Eye (tissue), 1 donor: ENCODE measurements around the gene CD53.
"Not testable (repeated sequence)": the region's sequence is repeated elsewhere in the genome, so short reads cannot be mapped to it uniquely, and the experiment has no call there.

ENCODE experiments used
- DNase-seq: peaks from one replicate; pipeline ENCODE4 v3.0.0-alpha.2; 2015

The CD53 gene

GRCh38 chr1:110918016-110918415 is 45.1 kb downstream of the CD53 start:
- DNase-seq, result no peak

GRCh38 chr1:110921953-110922352 is 49.0 kb downstream of the CD53 start:
- no peak for DNase-seq

GRCh38 chr1:110927484-110928075 is 54.6 kb downstream of the CD53 start:
- DNase-seq, result no peak

- no peak for DNase-seq
These were observed 55.2 kb downstream of the CD53 start for GRCh38 chr1:110928191-110928590.

- DNase-seq, result no peak
These were observed 56.0 kb downstream of the CD53 start for GRCh38 chr1:110928904-110929303.

- DNase-seq, result not testable (repeated sequence)
These were observed 58.1 kb downstream of the CD53 start for GRCh38 chr1:110931097-110931496.

- no peak for DNase-seq
These were observed 63.6 kb downstream of the CD53 start for GRCh38 chr1:110936567-110936966.

- no peak for DNase-seq
These were observed 71.9 kb downstream of the CD53 start for GRCh38 chr1:110944806-110945205.

- DNase-seq, result no peak
These were observed 72.7 kb downstream of the CD53 start for GRCh38 chr1:110945626-110946025.

GRCh38 chr1:110948038-110948810 is 75.3 kb downstream of the CD53 start:
- no peak for DNase-seq
